Fibroblast of pulmonary artery (primary cell): ENCODE results near the gene PEX5.

Experiments
- DNase-seq: peaks from one replicate; pipeline ENCODE4 v3.0.0-alpha.2; 2010; ENCODE audit warnings: low read depth
- H3K4me3 ChIP-seq: replicated peaks from 2 replicates; pipeline ENCODE4 v1.5.1; 2011; ENCODE audit warnings: low read depth, mild to moderate bottlenecking, control low read depth, low read length, moderate library complexity
- TF ChIP-seq, protein P1 (sequence below): IDR thresholded peaks from 2 replicates; pipeline ENCODE4 v1.5.1; 2011; ENCODE audit warnings: mild to moderate bottlenecking, control low read depth, low read length, inconsistent platforms; ENCODE audit errors: missing control alignments

PEX5 gene

DNA sequence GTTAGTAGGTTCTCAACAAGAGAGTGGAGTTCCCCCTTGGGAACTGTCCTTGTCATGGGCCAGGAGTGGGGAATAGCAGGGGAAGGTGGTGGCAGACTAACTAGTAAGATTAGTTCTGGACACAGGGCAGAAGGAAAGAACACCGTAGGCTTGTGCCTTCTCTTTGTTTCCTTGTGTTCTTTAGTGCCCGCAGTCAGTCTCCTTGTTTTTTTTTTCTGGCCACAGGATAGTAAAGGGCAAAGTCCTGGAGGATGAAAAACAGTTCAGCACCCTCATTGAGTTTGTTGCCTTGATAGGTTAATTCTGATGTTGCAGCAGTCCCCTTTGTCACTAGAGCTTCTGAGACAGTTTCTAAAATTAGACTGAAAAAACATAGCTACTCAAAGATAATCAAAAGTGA lies 8.4 kb downstream of the PEX5 start:
- no peak overlapping the region for H3K4me3 ChIP-seq
- DNase-seq = no peak
- TF ChIP-seq, protein P1, sequence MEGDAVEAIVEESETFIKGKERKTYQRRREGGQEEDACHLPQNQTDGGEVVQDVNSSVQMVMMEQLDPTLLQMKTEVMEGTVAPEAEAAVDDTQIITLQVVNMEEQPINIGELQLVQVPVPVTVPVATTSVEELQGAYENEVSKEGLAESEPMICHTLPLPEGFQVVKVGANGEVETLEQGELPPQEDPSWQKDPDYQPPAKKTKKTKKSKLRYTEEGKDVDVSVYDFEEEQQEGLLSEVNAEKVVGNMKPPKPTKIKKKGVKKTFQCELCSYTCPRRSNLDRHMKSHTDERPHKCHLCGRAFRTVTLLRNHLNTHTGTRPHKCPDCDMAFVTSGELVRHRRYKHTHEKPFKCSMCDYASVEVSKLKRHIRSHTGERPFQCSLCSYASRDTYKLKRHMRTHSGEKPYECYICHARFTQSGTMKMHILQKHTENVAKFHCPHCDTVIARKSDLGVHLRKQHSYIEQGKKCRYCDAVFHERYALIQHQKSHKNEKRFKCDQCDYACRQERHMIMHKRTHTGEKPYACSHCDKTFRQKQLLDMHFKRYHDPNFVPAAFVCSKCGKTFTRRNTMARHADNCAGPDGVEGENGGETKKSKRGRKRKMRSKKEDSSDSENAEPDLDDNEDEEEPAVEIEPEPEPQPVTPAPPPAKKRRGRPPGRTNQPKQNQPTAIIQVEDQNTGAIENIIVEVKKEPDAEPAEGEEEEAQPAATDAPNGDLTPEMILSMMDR = no peak

DNA sequence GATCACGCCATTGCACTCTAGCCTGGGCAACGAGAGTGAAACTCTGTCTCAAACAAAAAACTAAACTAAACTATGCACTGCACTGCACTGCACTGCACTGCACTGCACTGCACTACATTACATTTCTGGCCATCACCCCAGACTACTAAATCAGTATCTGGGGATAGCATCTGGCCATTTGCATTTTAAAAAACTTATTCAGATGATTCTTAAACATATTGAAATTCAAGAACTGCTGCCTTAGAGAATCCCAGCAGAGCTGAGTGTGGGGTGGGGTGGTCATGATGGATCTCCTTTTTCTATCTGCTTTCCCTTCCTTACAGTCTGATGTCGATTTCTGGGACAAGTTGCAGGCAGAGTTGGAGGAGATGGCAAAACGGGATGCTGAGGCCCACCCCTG lies 13.6 kb downstream of the PEX5 start:
- no peak overlapping the region for H3K4me3 ChIP-seq
- no peak for DNase-seq
- TF ChIP-seq, protein P1 = no peak

DNA sequence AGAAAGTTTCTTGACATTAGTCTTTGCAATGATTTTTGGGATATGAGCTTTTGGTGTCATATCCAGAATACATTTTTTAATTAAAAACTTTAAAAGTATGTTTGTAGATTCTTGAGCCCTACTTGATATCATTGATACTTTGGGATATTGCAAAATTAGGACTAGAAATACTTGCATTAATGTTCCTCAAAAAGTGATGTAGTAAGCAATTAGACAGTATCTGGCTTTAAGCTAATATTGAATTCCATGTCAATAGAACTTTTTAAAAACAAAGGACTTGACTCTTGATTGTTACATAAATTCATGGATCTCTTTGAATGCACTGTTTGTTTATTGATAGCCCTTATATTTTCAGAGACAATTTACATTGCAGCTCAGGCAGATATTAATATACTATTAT lies 15.6 kb downstream of the PEX5 start:
- TF ChIP-seq, protein P1 = no peak
- H3K4me3 ChIP-seq = no peak overlapping the region
- DNase-seq = no peak

DNA sequence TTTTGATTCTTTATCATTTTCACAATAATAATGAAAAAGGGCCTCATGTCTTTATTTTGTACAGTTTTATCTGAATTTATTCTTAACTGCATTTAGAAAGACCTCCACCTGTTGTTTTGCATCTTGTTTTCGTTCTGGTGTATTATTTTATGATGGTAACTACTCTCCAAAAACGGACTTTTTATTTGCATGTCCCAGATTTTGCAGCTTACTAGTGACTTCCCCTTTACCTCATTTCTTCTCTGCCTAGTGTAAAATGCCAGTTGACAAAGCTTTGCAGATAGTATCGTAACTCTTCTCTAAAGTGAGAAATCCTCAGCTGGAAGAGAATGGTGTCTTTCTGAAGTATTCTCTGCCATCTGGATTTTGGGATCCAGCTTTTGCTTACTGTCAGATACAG lies 17.2 kb downstream of the PEX5 start:
- TF ChIP-seq, protein P1 = no peak
- DNase-seq = no peak
- H3K4me3 ChIP-seq = no peak overlapping the region

DNA sequence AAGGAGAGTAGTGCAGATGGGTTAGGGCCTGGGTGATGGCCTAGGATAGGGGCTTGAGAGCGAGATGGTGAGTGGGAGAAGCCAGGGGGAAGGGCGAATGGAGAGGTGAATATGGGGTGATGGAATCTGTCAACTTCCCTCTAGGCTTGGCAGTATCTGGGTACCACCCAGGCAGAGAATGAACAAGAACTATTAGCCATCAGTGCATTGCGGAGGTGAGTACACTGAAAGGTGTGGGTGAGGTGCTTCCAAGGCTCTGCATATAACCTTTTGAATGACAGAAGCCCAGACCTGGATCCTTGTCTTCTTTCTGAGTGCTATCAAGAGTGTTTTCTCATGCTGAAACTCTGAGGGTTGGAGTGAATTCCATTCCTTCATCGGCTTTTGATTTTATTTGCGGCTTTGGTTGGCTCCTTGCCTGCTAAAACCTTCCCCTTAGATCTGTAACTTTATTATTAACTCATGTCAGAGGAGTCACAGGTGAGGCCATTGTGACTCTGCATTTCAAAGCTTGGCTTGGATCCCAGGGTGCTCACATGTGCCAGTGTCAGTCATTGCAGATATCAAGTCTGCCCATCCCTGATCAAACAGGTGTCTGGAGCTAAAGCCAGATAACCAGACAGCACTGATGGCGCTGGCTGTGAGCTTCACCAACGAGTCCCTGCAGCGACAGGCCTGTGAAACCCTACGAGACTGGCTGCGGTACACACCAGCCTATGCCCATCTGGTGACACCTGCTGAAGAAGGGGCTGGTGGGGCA lies 18.6 kb downstream of the PEX5 start:
- TF ChIP-seq, protein P1 = no peak
- no peak for DNase-seq
- H3K4me3 ChIP-seq = no peak overlapping the region

DNA sequence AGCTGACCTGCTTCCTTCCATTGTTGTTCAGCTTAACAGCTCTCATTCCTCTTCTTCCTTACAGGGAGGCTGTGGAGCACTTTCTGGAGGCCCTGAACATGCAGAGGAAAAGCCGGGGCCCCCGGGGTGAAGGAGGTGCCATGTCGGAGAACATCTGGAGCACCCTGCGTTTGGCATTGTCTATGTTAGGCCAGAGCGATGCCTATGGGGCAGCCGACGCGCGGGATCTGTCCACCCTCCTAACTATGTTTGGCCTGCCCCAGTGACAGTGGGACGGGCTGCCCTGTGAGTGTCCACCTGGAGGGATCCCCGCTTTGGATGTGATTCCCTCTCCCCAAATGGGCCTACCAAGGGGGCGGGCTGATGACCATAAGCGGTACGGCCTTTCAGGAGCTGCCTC lies 20.5 kb downstream of the PEX5 start:
- no peak for DNase-seq
- TF ChIP-seq, protein P1 = no peak
- no peak overlapping the region for H3K4me3 ChIP-seq

DNA sequence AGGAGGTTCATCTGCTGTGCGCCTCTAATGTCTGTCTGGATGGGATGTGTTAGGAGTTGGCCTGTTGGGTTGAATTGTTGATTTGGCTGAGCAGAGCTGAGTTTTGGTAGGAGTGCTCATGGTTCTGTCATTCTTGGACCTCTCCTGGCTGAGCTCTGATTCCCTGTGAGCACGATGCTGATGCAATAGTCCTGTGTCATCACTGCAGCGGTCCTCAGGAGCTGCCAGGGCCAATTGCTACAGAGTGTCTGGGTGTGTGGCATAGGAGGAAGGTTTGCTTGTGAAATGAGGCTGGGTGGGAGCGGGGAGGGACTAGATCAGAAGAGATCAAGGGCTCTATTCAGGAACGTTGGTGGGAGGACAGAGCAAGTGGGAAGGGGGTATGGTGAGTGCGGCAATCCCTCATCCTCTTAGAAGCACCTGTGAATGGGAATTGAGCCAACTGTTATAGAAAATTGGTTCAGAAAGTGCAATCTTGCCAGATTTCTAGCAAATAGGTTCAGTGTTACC lies 21.2 kb downstream of the PEX5 start:
- no peak for DNase-seq
- TF ChIP-seq, protein P1 = no peak

More for the DNA sequence above, 21.2 kb downstream of the PEX5 start:
- no peak overlapping the region for H3K4me3 ChIP-seq
